GM21786 (cell line): ENCODE data around the gene CHD9.

ENCODE experiments used
- ATAC-seq: cut with Tn5 transposase; IDR thresholded peaks from one replicate; pipeline ENCODE4 v1.9.1; 2021; ENCODE audit not compliant: unreplicated experiment

CHD9 gene

DNA sequence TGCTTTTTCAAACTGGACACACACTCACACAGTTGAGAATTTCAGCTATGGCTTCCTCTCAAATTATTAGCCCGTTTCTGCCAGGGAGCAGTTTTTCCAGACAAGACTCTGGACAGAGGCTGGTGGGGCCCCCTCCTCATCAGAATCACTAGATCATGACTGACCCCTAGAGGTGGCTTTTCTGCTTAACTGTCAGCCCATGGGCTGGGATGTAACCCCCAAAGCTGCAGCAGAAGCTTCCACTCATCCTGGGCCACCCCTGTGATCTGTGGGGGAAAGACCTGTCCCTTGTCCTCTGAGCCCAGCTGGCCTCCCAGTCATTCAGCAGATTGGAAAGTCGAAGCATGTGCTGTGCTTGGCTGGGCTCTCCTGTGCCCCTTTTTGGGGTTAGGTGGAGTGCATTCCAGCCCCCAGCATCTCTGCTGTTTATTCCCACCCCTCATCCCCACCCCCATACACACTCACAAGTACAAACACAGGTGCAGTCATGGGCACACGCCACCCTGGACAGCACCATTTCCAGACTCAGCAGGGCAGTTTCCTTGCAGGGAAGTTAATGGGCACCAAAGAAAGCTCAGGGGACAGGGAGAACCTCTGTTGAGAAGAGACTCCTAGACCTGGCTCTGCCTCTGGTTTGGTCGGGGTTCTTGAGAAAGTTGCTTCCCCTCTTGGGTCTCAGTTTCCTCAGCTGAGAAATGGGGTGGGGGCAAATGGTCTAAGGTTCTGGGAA, 301.9 kb downstream of the CHD9 start:
- no peak for ATAC-seq

DNA sequence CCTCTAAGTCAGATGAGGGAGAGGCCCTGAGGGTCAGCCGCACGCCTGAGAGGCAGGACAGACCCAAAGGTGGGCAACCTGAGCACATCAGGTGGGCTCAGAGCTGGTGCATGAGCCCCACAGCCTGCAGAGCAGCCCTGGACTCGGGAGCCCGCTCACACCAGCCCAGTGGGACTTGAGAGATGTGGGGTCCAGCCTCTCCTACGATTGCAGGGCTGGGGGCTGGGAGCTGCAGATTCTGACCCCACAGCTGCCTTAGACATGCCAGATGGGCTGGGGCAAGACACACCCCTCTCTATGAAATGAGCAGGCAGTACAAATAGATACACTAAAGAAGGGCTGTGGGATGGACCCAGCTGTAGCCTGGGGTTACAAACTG, 302.4 kb downstream of the CHD9 start:
- ATAC-seq = no peak

- ATAC-seq = no peak
These were observed 303.2 kb downstream of the CHD9 start for GRCh38 chr16:53357955-53358354.

- no peak for ATAC-seq
These were observed 304.1 kb downstream of the CHD9 start for GRCh38 chr16:53358884-53359283.

DNA sequence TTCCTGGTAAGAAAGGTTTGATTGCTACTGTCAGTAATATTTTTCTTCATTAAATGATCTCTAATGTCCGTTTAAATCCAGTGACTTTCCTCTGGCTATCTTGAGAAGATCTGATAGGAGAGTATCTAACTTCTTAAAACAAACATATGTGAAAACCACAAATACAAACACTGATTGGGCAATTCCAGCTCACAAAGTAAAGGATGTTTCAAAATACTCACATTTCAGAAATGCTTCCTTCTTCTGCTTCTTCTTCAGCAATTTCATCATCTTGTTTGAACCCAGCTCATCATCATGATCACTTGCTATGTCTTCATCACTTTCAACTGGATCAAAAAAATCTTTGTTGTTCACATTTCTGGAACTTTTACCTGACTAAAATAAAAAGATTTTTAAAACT, 315.1 kb downstream of the CHD9 start:
- ATAC-seq = no peak

- no peak for ATAC-seq
These were observed 316.0 kb downstream of the CHD9 start for GRCh38 chr16:53370827-53371226.

- ATAC-seq = no peak
These were observed 318.4 kb downstream of the CHD9 start for GRCh38 chr16:53372992-53373871.

DNA sequence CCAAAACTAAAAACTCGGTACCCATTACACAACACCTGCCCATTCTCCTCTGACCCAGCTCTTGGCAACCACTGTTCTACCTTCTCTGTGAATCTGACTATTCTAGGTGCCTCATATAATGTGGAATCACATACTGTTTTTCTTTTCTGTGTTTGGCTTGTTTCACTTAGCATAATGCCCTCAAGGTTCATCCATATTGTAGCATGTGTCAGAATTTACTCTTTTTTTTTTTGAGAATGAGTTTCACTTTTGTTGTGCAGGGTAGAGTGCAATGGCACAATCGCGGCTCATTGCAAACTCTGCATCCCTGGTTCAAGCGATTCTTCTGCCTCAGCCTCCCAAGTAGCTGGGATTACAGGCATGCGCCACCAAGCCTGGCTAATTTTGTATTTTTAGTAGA, 320.0 kb downstream of the CHD9 start:
- no peak for ATAC-seq

GRCh38 chr16:53378138-53378537, 323.3 kb downstream of the CHD9 start:
- no peak for ATAC-seq
